Fibroblast of the aortic adventitia (primary cell): ENCODE results near the gene ADIG. TPM values are rescaled to one million over a fixed set of nuclear protein-coding genes. Genes with fewer than 3 reads are reported as not detected.

Source experiments
- DNase-seq: peaks from one replicate; pipeline ENCODE4 v3.0.0-alpha.2; 2010; ENCODE audit warnings: low read depth
- H3K4me3 ChIP-seq: 2 replicates; pipeline ENCODE4 v1.5.1; 2011; ENCODE audit warnings: low read depth, mild to moderate bottlenecking, control low read depth, low read length, moderate library complexity
- total RNA-seq: library from RNA; depleted of rRNA; stranded (reverse); fragments of >200 nt; gene quantifications from 2 replicates; pipeline ENCODE4 v1.2.3, GENCODE V29; 2012; ENCODE audit warnings: low replicate concordance
- TF ChIP-seq, protein P1 (sequence below): IDR thresholded peaks from 2 replicates; pipeline ENCODE4 v1.5.1; 2011; ENCODE audit warnings: mild to moderate bottlenecking, low read length, control low read depth, inconsistent platforms; ENCODE audit not compliant: insufficient read depth

The ADIG gene
- total RNA-seq, 1 donor, result not detected

GRCh38 chr20:38601216-38602184, 20.5 kb downstream of the ADIG start, which contains the start of gene ARHGAP40:
Gene ARHGAP40 (plus strand): TSS chr20:38601809.
- TF ChIP-seq, protein P1, sequence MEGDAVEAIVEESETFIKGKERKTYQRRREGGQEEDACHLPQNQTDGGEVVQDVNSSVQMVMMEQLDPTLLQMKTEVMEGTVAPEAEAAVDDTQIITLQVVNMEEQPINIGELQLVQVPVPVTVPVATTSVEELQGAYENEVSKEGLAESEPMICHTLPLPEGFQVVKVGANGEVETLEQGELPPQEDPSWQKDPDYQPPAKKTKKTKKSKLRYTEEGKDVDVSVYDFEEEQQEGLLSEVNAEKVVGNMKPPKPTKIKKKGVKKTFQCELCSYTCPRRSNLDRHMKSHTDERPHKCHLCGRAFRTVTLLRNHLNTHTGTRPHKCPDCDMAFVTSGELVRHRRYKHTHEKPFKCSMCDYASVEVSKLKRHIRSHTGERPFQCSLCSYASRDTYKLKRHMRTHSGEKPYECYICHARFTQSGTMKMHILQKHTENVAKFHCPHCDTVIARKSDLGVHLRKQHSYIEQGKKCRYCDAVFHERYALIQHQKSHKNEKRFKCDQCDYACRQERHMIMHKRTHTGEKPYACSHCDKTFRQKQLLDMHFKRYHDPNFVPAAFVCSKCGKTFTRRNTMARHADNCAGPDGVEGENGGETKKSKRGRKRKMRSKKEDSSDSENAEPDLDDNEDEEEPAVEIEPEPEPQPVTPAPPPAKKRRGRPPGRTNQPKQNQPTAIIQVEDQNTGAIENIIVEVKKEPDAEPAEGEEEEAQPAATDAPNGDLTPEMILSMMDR, result peak; percentile 27
- no peak within 1 kb of the TSS for H3K4me3 ChIP-seq
- no peak for DNase-seq

DNA sequence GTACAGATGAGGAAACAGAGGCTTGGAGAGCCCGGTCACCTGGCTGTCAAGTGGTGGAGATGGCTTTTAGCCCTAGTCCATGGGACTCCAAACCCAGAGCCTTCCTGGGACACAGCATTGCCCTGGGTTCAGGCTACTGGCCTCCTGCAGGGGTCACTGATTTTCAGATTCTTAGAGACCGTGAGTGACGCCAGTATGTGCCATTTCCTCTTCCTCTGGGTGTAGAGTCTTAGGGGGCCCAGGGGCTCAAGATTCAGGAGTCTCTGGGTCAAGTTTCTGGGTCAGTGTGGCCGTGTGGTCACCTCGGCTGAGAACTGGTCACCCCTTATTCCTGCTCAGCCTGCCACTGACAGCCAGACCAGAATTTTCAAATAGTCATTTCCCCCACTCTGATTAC, 21.2 kb downstream of the ADIG start:
- no peak overlapping the region for H3K4me3 ChIP-seq
- no peak for DNase-seq
- TF ChIP-seq, protein P1, result no peak

DNA sequence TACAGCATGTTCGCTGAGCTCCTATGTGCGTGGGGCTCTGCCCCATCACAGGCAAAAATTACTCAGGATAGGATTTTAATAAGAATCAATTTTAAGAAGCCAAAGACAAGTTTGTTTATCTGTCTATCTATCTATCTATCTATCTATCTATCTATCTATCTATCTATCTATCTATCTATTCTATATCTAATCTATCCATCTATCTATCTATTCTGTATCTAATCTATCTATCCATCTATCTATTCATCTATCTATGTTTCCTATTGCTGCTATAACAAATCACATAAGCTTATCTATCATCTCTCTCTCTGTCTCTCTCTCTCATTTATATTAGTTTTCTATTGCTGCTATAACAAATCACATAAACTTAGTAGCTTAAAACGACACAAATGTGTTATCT, 22.3 kb downstream of the ADIG start:
- no peak for DNase-seq
- TF ChIP-seq, protein P1, result no peak
- H3K4me3 ChIP-seq, result no peak overlapping the region

- DNase-seq, result no peak
- TF ChIP-seq, protein P1, result no peak
- H3K4me3 ChIP-seq, result no peak overlapping the region
Measured at GRCh38 chr20:38604873-38605303, 23.9 kb downstream of the ADIG start.

- no peak overlapping the region for H3K4me3 ChIP-seq
- no peak for DNase-seq
- TF ChIP-seq, protein P1, result no peak
Measured at GRCh38 chr20:38607351-38607750, 26.4 kb downstream of the ADIG start.

DNA sequence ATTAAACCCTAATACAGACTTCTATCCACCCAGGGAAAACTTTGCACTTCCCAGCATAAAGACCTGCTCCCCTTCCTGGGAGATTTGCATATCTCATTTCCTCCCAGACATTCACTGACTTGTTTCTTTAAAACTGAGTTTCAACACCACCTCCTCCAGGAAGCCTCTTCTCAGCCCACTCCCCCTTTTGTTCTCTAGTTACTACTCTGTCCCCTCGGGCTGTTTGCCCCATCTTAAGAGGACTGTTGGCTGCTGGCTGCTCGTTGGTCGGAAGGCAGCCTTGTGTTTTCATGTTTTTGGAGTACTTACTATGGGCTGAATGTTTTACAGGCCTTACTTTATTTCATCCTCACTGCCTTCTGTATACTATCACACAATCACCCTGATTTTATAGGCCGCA, 27.2 kb downstream of the ADIG start:
- TF ChIP-seq, protein P1, result no peak
- H3K4me3 ChIP-seq, result no peak overlapping the region
- DNase-seq, result no peak
